Neuronal stem cell (in vitro differentiated cells): ENCODE measurements around the gene SLC66A2.
A peak's percentile ranks its signal among the peaks of the same experiment; 100 is the strongest.

Source experiments
- DNase-seq: peaks from one replicate; pipeline ENCODE4 v3.0.0-alpha.2; 2013; ENCODE audit warnings: low spot score
- H2AFZ ChIP-seq: one replicate; pipeline ENCODE4 v1.6.1; 2013; ENCODE audit warnings: mild to moderate bottlenecking, low read length, inconsistent platforms
- H2AK5ac ChIP-seq: 2 replicates; pipeline ENCODE4 v1.6.1; 2013; ENCODE audit warnings: low read depth, mild to moderate bottlenecking, inconsistent platforms, low read length, moderate library complexity, mixed read lengths
- H2BK120ac ChIP-seq: 2 replicates; pipeline ENCODE4 v1.6.1; 2013; ENCODE audit warnings: low read depth, mild to moderate bottlenecking, inconsistent platforms, low read length, moderate library complexity, mixed read lengths
- H2BK12ac ChIP-seq: one replicate; pipeline ENCODE4 v1.6.1; 2013; ENCODE audit warnings: low read length, inconsistent platforms
- H2BK15ac ChIP-seq: 2 replicates; pipeline ENCODE4 v1.6.1; 2013; ENCODE audit warnings: mild to moderate bottlenecking, low read length, inconsistent platforms, mixed read lengths
- H2BK5ac ChIP-seq: one replicate; pipeline ENCODE4 v1.6.1; 2013; ENCODE audit warnings: inconsistent platforms, mild to moderate bottlenecking, low read length, moderate library complexity
- H3K14ac ChIP-seq: one replicate; pipeline ENCODE4 v1.6.1; 2013; ENCODE audit warnings: low read length, inconsistent platforms
- H3K18ac ChIP-seq: 2 replicates; pipeline ENCODE4 v1.6.1; 2013; ENCODE audit warnings: low read length, inconsistent platforms
- H3K23ac ChIP-seq: 2 replicates; pipeline ENCODE4 v1.6.1; 2013; ENCODE audit warnings: low read depth, mild to moderate bottlenecking, mixed read lengths, low read length, inconsistent platforms; ENCODE audit not compliant: poor library complexity
- H3K27ac ChIP-seq: replicated peaks from 3 replicates; pipeline ENCODE4 v1.5.1; 2013; ENCODE audit warnings: low read length, inconsistent platforms
- H3K27me3 ChIP-seq, 3 experiments: 2 replicates each; pipeline ENCODE4 v1.6.1; 2013; ENCODE audit warnings: low read length in 3 of 3, mild to moderate bottlenecking in 2 of 3, inconsistent platforms in 1 of 3, low read depth in 1 of 3, mixed read lengths in 1 of 3, moderate library complexity in 1 of 3; ENCODE audit not compliant: control insufficient read depth in 3 of 3, insufficient read depth in 3 of 3
- H3K36me3 ChIP-seq, 2 donors: replicated peaks in 1 of 2; 2 replicates each; pipeline ENCODE4 v1.6.1; 2013; ENCODE audit warnings: low read length in 2 of 2; ENCODE audit not compliant: control insufficient read depth in 2 of 2, insufficient read depth in 2 of 2
- H3K4ac ChIP-seq: 2 replicates; pipeline ENCODE4 v1.6.1; 2013; ENCODE audit warnings: inconsistent platforms, mild to moderate bottlenecking, low read length, moderate library complexity
- H3K4me1 ChIP-seq, 2 donors: 1 replicate in 1 of 2; 2 replicates in 1 of 2; pipeline ENCODE4 v1.6.1; 2013; ENCODE audit warnings: low read length in 2 of 2, low read depth in 1 of 2; ENCODE audit not compliant: control insufficient read depth in 2 of 2, insufficient read depth in 1 of 2
- H3K4me2 ChIP-seq: one replicate; pipeline ENCODE4 v1.6.1; 2013; ENCODE audit warnings: mild to moderate bottlenecking, low read length, inconsistent platforms; ENCODE audit not compliant: insufficient read depth, poor library complexity, severe bottlenecking
- H3K4me3 ChIP-seq, 2 donors: 2 replicates each; pipeline ENCODE4 v1.5.1; 2013; ENCODE audit warnings: low read length in 2 of 2, mild to moderate bottlenecking in 2 of 2, inconsistent platforms in 1 of 2, moderate library complexity in 1 of 2
- H3K79me1 ChIP-seq: one replicate; pipeline ENCODE4 v1.6.1; 2013; ENCODE audit warnings: low read depth, mild to moderate bottlenecking, inconsistent platforms, low read length, moderate library complexity
- H3K9ac ChIP-seq: one replicate; pipeline ENCODE4 v1.6.1; 2013; ENCODE audit warnings: mild to moderate bottlenecking, low read depth, low read length, inconsistent platforms; ENCODE audit not compliant: poor library complexity
- H3K9me3 ChIP-seq, 2 donors: replicated peaks in 1 of 2; 2 replicates each; pipeline versions ENCODE3 to v1.6.1; 2013; ENCODE audit warnings: low read length in 2 of 2, mild to moderate bottlenecking in 2 of 2, inconsistent platforms in 1 of 2, low read depth in 1 of 2, mixed read lengths in 1 of 2, moderate library complexity in 1 of 2; ENCODE audit not compliant: control insufficient read depth in 2 of 2, insufficient read depth in 1 of 2
- H4K8ac ChIP-seq: one replicate; pipeline ENCODE4 v1.6.1; 2013; ENCODE audit warnings: low read depth, mild to moderate bottlenecking, inconsistent platforms, low read length, moderate library complexity
- H4K91ac ChIP-seq: one replicate; pipeline ENCODE4 v1.6.1; 2013; ENCODE audit warnings: low read length, low read depth, mild to moderate bottlenecking, inconsistent platforms; ENCODE audit not compliant: poor library complexity
- WGBS, 2 donors: extraction: QIAGEN DNeasy Blood & Tissue Kit; methylation state at CpG; one replicate each; pipeline ENCODE4 v1.1.7; 2013; ENCODE audit warnings: missing lambda C conversion rate in 2 of 2, mixed read lengths in 1 of 2; ENCODE audit not compliant: insufficient read length in 2 of 2, insufficient replicate concordance in 1 of 2; ENCODE audit errors: extremely low coverage in 2 of 2; 5-methylcytosine and 5-hydroxymethylcytosine counted together

The SLC66A2 gene

GRCh38 chr18:79975043-79975442, 23.6 kb upstream of the SLC66A2 start:
- H3K9me3 ChIP-seq: no peaks in the 10 kb centered on the region
- no peak overlapping the region for H4K8ac ChIP-seq
- H3K14ac ChIP-seq: no peak overlapping the region
- H3K4ac ChIP-seq: no peak overlapping the region
- H3K4me2 ChIP-seq: no peak overlapping the region
- no peaks in the 10 kb centered on the region for H3K27me3 ChIP-seq
- H2AFZ ChIP-seq: no peak overlapping the region
- H3K79me1 ChIP-seq: peaks cover 17% of the 10 kb centered on the region
- no peak overlapping the region for H3K23ac ChIP-seq
- no peak overlapping the region for H2BK15ac ChIP-seq
- no peak overlapping the region for H2BK12ac ChIP-seq
- peaks cover 38 to 91% of the 10 kb centered on the region in 2 donors for H3K36me3 ChIP-seq
- H4K91ac ChIP-seq: no peak overlapping the region
- no CpG with 5 or more reads among the region's 4 CpGs for WGBS, 2 donors
- DNase-seq: no peak
- H2AK5ac ChIP-seq: no peak overlapping the region
- no peaks in the 10 kb centered on the region for H3K4me1 ChIP-seq
- H3K4me3 ChIP-seq: no peak overlapping the region
- no peak overlapping the region for H2BK120ac ChIP-seq
- peak overlapping the region; percentile 10 for H2BK5ac ChIP-seq
- no peak overlapping the region for H3K18ac ChIP-seq
- H3K9ac ChIP-seq: no peak overlapping the region
- H3K27ac ChIP-seq: no peak overlapping the region

GRCh38 chr18:79974025-79974654, 22.7 kb upstream of the SLC66A2 start:
- no peak overlapping the region for H2AFZ ChIP-seq
- H3K36me3 ChIP-seq: peaks cover 34 to 90% of the 10 kb centered on the region in 2 donors
- H3K9ac ChIP-seq: no peak overlapping the region
- H4K8ac ChIP-seq: peak overlapping the region; percentile 57
- H2AK5ac ChIP-seq: no peak overlapping the region
- H4K91ac ChIP-seq: no peak overlapping the region
- H2BK120ac ChIP-seq: no peak overlapping the region
- H3K27me3 ChIP-seq: no peaks in the 10 kb centered on the region
- no peaks in the 10 kb centered on the region for H3K9me3 ChIP-seq
- H3K4me2 ChIP-seq: no peak overlapping the region
- no peaks in the 10 kb centered on the region for H3K4me1 ChIP-seq
- no peak overlapping the region for H2BK5ac ChIP-seq
- no CpG with 5 or more reads among the region's 4 CpGs for WGBS, 2 donors
- H3K14ac ChIP-seq: no peak overlapping the region
- H2BK15ac ChIP-seq: no peak overlapping the region
- no peak overlapping the region for H3K4me3 ChIP-seq
- H3K79me1 ChIP-seq: peaks cover 12% of the 10 kb centered on the region
- H3K18ac ChIP-seq: no peak overlapping the region
- H3K23ac ChIP-seq: no peak overlapping the region
- H3K27ac ChIP-seq: no peak overlapping the region
- no peak overlapping the region for H3K4ac ChIP-seq
- DNase-seq: no peak
- no peak overlapping the region for H2BK12ac ChIP-seq

DNA sequence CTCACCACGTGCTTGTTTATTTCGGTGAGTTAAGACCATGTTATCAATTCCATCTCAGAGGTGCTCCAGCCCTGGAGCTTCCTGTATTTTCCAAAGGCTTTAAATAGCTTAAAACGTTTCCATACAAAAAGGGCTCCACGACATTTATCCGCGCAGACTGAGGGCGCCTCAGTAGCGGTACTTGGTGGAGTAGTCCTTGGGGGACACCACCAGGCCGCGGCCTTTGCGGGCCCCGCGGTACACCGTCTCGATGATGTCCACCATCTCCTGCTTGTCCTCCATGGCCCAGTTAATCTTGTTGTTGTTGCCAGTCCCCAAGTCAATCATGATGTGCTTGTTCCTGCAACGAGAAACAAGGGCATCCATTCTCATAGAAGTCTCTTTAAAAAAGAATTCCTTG, 22.1 kb upstream of the SLC66A2 start:
- Histone ChIP-seq H4K91ac (no peak overlapping the region), H2AFZ (no peak overlapping the region), H3K36me3 (peaks cover 33 to 85% of the 10 kb centered on the region in 2 donors), H3K9ac (no peak overlapping the region), H2AK5ac (no peak overlapping the region), H4K8ac (no peak overlapping the region), H3K79me1 (peaks cover 11% of the 10 kb centered on the region), H3K4ac (no peak overlapping the region), H3K27me3 (no peaks in the 10 kb centered on the region), H3K4me1 (no peaks in the 10 kb centered on the region), H3K14ac (no peak overlapping the region), H3K18ac (no peak overlapping the region), H2BK5ac (no peak overlapping the region), H3K4me2 (no peak overlapping the region), H2BK15ac (no peak overlapping the region), H3K27ac (no peak overlapping the region), H3K9me3 (no peaks in the 10 kb centered on the region), H2BK12ac (no peak overlapping the region), H2BK120ac (no peak overlapping the region), H3K4me3 (no peak overlapping the region), H3K23ac (no peak overlapping the region)
- DNase-seq: no peak
- WGBS, 2 donors: no CpG with 5 or more reads among the region's 16 CpGs

DNA sequence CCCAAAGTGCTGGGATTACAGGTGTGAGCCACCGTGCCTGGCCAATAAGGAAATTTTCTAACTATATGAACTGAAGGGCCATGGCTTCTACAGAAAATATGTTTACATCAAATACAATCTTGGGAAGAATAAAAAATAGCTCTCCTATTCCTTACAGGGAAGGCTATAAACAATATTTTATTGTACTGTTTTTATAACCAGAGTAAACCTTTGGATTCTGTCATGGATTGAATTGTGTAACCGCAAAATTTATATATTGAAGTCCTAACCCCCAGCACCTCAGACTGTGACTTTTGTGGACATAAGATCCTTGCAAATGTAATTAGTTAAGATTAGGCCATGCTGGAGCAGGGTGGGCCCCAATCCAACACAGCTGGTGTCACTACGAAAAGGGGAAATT, 21.3 kb upstream of the SLC66A2 start:
- Histone ChIP-seq H2BK5ac (no peak overlapping the region), H3K36me3 (peaks cover 35 to 84% of the 10 kb centered on the region in 2 donors), H2BK12ac (no peak overlapping the region), H3K14ac (no peak overlapping the region), H4K91ac (no peak overlapping the region), H2BK120ac (no peak overlapping the region), H3K18ac (no peak overlapping the region), H2BK15ac (no peak overlapping the region), H3K4me1 (no peaks in the 10 kb centered on the region), H4K8ac (no peak overlapping the region), H3K27me3 (no peaks in the 10 kb centered on the region), H2AK5ac (no peak overlapping the region), H3K23ac (no peak overlapping the region), H3K9ac (no peak overlapping the region), H3K4me2 (no peak overlapping the region), H3K79me1 (peaks cover 11% of the 10 kb centered on the region), H3K4me3 (no peak overlapping the region), H3K27ac (no peak overlapping the region), H2AFZ (no peak overlapping the region), H3K9me3 (no peaks in the 10 kb centered on the region), H3K4ac (no peak overlapping the region)
- WGBS, 2 donors: no CpG with 5 or more reads among the region's 3 CpGs
- DNase-seq: no peak
